HG03354 (cell line): ENCODE results near the gene NDRG3.

Experiments used
- ATAC-seq: cut with Tn5 transposase; IDR thresholded peaks from one replicate; pipeline ENCODE4 v1.9.1; 2021; ENCODE audit warnings: mild to moderate bottlenecking; ENCODE audit not compliant: unreplicated experiment, poor library complexity, severe bottlenecking

NDRG3 gene

DNA sequence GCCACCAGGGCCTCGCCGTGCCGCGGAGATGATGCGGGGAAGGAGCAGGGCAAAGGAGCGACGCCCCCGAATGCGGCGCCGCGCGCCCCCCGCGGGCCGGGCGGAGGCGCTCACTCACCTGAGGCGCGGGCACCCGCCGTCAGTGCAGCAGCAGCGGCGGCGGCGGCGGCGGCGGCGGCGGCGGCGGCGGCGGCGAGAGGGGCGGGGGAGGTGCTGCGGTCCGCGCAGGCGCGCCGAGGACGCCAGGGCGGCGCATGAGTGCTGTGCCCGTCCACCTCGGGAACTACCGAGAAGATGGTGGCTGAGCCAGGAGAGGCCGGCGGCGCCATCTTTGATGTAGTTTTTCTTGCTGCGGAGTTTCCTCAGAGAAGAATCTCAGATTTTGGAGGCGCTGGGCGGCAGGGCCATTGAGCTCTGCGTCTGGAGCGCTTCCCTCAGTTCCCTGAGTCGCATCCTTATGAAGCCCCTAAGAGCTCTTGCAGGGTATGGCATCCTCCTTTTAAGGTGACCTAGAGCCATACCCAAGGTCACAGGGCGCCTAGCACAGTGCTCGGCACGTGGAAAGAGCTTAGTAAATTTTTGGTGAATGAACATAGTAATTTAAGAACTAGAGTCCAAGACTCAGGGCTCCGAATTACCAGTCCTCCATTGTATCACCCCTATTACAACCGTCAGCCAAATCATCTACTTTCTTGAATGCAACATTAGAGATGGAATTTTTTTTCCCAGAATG lies at the start of gene NDRG3:
Gene NDRG3 (minus strand): TSS at position 164 of the 733 bp plus-strand sequence. CDS start 24,355 bp downstream, outside the sequence.
- ATAC-seq, result peak; percentile 95

DNA sequence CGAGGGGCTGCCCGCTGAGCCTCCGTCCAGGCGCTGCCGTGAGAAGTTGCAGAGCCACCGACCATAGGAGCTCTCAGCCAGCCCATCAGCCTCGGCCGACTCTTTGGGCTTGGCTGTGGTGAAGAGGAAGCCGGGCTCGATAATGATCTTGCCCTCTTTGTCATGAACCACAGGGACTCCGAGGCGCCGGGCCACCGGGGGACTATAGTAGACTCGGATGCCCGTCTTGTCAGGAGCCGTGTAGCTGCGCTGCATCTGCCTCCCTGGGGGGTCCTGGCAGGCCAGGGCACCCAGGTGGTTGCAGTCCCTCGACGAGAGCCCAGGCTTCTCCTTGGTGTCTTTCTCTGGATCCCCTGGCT lies 48.2 kb upstream of the NDRG3 start:
- ATAC-seq, result no peak

DNA sequence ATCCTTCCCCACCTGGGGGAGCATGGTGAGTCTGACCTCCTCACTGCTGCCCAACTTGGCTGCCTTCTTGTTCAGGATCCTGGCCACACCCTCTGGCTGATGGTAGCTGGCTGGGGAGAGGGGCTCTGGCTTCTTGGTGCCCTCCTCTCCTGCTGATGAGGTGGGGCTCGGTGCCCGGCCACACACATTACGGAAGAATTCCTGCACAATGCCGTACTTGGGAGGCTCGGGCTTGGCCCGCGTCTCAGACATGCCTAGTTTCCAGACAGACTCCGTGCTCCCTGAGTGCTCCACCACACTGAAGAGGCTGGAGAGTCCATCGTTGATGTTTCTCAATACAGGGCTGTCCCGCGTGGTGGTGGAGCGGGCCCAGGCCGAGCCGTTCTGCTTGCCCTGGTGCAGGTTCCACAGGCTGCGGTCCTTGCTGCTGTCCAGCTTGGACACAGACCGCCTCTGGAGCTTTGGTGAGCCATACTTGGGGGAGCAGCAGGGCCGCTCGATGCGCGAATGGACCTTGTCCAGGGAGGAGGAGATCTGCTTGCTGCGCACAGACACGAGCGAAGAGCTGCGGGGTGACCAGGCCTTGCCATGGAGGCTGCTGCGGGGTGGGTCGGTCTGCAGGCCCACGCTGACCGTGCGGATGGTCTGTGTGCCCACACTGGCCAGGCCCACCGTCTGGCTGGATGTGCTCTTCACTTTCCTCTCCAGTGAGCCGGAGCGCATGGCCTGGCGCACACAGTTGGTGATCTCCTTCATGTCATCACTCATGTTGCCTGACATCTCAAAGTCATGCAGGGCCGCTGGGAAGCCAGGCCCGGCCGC lies 47.6 kb upstream of the NDRG3 start:
- no peak for ATAC-seq

DNA sequence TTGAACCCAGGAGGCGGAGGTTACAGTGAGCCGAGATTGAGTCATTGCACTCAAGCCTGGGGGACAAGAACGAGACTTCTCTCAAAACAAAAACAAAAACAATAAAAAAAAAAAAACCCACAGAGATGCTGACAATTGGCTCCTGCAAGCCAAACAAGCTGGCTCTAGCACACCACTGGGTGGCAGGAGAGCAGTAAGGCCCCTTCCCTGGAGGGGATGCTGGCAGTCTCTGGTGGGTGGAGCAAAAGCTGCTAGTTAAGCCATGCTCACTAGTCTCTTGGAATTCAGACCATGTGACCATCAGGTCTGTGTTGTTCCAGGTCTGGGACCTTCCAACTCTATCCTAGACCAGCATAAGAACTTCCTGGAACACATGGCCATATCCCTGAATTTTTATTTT lies 46.5 kb upstream of the NDRG3 start:
- ATAC-seq, result no peak

DNA sequence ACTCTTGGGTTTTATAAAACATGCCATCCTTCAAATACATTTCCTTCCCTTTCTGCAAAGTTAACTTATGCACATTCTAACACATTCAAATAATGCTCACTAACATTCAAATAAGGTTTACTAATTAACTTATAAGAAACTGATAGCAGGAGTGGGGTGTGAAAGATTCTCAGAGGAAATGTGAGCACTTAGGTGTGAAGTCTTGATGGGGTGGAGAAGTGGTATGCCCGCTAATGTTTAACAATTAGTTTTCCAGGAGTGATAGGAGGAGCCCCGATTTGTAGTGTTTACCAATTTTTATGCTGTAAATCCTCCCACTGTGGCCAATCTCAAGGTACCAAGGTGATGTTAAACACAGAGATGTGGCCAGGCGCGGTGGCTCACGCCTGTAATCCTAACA lies 46.0 kb upstream of the NDRG3 start:
- no peak for ATAC-seq

DNA sequence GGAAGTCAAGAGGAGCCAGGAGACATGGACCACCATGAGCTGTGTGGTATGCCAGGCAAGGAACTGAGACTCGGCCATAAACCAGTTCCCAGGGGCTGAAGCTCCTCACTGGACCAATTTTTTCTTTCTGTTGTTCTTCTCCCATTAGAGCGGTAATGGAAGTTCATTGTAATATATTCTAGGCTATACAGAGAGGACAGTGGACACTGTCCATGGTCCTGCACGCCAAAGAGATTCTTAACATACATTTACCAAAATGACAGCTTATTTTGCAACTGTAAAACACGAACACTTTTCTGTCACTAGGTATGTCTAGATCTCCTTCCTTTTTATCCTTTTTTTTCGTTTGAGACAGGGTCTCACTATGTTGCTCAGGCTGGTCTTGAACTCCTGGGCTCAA lies 40.8 kb upstream of the NDRG3 start:
- no peak for ATAC-seq

DNA sequence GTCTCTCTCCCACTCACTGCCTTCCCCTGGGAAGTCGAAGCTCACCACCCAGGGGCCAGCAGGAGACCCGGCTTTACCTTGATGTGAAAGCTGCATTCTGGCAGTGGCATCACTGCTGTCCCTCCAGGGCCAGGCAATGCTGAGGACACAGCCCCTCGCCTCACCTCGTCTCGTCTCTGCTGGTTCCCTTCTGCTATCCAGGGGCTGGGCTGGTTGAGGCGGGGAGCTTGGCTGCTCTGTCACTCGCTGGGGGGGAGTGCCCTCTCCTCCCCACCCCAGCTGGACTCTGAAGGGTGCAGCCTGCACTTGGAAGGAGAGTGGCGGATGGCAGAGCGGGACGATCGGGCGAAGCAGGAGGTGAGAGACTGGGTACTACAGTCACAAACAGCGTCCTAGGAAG lies 40.4 kb upstream of the NDRG3 start:
- ATAC-seq, result no peak

DNA sequence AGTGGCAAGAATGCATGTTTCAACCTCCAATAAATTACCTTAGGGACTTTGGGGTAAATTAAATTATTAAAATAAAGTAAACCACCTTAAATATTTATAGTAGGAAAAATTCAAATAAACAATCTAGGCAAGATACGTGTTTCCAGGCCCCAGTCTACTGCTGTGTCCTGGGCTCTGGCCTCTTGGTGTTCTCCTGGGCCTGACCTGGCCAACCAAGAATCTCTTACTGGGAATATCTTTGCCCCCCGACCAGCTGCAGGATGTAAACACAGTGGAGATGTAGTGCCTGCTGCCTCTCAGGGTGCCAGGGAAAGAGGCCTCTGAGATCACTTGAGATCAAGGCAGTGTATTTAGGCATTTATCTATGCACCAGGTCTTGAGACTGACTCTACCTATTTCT lies 39.4 kb upstream of the NDRG3 start:
- ATAC-seq, result no peak

DNA sequence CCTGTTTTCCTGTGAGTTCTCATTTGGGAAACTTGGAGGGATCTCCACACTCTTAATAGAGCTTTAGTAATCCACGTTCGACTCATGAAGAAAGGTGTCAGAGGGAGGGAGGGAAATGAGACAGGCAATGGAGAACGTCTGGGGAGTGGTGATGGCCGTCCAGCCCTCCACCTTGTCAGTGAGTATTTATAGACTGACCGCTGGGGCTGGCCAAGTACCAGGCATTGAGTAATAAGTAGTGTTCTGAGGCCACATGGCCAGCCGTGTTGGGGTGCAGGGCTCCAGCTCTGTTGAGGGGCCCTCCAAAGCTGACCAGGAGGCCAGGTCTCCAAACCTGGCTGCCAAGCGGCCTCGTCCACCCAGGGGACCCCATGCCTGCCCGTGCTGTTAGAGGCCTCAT lies 39.0 kb upstream of the NDRG3 start:
- no peak for ATAC-seq

DNA sequence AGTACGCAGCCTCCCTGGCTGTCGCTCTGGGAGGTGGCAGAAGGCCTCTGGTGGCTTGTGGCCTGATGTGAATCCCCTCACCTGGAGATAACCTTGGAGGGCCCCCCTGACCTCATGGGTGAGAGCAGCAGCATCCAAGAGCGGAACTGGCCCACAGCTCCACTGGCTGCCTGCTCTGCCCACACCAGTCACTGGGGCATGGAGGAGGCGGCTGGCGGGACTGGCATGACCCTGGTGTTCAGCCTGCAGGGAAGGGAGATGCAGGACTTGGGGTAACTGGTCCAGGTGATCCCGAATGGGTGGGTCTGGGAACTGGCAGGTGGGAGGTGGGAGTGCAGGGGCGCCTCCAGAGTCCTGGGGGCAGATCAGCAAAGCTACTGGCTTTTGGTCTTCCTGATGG lies 38.2 kb upstream of the NDRG3 start:
- ATAC-seq, result no peak

DNA sequence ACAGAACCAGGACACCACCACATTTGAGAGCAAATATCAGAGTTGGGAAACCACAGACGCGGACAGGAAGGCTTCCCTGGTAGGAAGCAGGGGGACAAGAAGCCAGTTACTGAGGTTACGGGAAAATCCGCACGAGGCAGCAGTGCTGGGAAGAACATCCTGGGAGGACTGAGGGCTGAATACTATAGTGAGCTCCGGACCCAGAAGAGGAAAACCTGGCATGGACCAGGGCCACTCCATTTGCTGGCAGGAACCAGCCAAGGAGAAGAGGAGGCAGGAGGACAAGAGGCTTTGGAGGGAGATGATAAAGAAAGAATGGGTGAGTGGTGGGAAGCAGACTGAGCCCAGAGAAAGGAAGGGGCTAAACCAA lies 33.8 kb upstream of the NDRG3 start:
- ATAC-seq, result no peak

DNA sequence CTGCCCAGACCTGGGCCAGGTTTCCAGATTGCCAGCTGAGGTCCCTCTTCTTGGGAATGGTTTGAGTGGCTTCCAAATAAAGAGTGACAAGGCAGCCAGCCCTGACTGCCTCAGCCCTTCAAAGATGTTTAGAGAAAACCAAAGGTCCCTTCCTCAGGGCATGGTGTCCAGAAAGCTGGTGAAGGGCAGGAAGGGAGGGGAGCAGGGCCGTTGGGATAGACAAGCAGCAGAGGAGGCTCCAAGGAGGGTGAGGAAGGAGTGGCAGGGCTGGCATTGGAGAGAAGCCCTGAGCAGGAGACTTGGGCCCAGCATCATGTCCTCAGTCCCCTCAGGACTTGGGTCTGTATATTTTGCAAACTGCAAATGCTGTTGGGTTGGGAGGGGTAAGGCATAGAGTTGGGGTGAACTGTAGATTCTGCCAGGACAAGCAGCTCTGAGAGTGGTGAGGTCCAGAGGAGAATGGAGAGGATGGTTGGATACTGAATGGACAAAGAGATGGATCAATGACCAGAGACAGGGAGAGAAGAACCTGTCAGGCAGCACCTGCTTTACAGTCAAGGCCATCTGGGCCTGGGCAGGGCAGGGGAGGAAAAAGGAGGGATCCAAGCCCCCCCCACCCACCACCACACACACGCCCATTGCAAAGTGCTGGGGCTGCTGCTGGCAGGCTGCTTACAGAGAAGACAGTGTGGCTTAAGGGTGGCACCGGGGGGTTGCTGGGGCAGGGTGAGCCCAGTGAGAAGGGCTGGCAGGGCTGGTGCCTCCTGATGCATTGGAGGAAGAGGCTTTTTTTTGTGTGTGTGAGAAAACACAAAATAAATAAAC lies 33.2 kb upstream of the NDRG3 start:
- ATAC-seq, result no peak

DNA sequence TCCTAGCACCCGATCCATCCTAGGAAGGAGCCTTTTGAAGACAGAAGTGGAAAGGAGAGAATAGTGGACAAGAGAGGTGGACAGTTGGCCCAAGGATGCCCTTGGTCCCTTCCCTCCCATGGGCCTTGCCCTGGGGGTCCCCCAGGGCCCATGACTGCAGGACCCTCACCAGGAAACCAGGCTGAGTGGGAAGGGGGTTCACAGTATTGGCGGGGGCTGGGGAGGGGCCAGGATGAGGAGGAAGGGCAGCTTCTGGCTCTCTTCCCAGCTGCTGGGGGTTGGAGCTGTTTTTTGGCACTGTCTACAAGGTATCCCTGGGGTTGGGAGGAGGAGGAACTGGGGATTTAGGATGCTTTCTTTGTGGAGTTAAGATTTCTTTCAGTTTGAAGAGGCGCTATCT lies 31.7 kb upstream of the NDRG3 start:
- ATAC-seq, result no peak

DNA sequence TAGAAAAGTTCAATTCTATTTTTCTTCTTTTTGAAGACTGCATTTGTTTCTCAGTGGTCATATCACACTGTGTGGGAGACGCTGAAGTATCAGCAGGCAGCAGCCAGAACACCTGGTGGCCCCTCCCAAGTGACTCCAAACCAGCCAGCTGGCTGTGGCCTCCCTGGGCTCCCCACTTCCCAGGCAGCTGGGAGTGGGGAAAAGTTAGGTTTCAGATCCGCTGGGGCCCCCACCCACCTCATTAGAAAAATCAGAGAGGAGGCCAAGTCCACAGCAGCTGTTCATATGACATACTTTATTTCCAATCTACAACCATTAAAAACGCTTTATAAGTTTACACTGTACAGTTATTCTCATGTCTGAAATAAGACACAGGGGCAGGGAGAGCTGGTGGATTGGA lies 31.3 kb upstream of the NDRG3 start:
- no peak for ATAC-seq

DNA sequence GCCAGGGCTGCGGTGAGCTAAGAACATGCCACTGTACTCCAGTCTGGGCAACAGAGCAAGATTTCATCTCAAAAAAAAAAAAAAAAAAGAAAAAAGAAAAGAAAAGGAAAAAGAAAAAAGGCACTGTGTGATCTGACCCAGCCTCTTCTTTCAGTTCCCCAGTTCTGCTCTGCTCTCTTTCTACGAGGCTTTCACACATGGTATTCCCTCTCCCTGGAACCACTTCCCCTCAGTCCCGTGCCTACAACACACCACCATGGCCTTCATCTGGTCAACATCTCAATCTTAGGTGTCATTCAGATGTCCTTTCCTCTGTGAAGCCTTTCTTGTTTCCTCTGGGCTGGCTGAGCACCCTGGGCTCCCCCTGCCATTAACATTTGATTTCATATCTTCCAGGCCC lies 29.9 kb upstream of the NDRG3 start:
- ATAC-seq, result no peak

DNA sequence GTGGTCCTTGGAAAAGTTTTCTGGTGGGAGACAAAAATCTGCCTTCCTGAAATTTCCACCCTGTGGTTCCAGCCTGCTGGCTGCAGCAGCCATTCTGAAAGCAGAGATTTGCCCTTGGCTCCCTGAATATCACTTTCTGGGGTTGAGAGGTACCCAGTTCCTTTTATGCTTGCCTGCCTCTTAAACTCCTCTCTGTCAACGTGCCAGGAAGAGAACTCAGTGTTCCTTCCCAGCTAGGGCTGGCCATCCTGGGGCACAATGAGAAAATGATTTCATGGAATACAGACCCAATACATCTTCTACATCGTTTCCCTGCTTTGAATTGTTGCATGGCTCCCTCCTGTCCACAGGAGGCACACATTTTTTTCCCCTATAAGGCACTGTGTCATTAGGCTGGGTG lies 29.3 kb upstream of the NDRG3 start:
- ATAC-seq, result no peak

DNA sequence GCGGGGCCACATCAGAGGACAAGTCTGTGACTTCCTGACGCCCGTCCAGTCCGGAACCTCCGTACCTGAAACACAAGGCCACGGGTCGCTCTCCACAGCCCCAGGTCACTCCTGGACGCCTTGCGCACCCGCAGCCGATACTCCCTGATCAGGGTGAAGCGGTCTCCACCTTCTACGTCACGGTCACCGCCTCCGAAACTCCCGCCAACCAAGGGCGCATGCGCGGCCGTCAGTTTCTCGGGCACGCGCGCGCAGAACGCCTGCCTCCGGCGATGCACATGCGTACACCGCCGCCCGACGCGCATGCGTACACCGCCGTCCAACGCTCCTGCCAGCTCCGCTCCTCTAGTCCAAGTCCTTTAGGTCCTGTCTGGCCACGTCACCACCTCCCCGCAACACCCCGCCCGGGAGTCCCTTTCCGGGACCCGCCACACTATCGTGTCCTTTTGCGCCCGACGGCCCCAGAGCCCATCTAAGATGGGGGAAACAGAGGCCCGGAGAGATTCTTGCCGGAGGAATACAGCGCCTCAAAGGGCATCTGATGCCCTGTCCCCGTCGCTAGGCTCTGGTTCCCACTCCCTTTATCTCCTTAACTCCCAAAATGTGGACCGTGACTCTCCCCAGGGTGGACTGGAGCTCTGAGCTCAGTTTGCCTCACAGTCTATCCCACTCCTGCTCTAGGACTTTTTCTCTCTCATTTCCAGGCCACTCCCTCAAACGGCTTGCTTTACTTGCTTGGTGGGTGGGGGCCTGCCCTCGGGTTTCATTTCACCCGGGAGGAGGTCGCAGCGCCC lies 27.9 kb upstream of the NDRG3 start, which contains the start of gene DSN1:
Gene DSN1 (minus strand): TSS at position 167 of the 794 bp plus-strand sequence. CDS start 2,305 bp downstream, outside the sequence.
- ATAC-seq, result peak; percentile 88

DNA sequence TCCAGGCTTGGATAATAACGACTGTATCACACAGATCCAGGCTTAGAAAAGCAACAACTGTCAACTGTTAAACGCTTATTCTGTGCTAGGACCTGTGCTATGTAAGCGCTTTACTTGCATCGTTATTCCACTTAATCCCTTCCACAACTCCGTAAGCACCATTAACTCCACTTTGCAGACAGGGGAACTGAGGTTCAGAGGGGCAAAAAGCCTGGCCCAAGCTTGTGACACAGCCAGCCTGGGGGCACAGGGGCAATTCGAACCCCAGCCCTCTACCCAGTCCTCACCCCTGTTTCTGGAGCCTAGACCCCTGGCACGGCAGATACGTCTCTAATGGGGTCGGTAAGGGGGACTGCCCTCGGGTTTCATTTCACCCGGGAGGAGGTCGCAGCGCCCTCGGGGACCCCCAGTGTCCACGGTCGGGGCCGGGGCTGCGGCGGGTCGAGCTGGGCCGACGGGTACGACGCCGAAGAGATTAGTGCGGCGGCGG lies 27.3 kb upstream of the NDRG3 start:
- ATAC-seq, result no peak

DNA sequence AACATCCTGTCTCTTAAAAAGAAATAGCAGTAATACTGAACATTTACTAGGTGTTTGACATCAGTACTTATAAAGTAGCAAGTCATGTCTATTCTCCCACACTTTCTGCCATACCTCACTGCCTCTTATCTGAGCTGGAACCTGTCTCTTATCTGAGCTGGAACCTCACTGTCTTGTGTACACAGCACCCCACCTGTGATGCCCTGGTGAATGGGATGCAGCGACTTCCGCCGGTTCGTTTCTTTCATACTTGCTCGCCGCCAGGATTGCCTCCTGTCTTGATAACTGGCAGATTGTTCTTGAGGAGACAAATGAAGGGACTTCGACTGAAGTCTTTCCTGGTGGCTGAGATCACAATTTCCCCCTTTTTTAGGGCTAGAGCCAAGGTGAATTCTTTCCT lies 24.8 kb upstream of the NDRG3 start:
- no peak for ATAC-seq
